Measurements from ENCODE around the gene EFCAB11.
"Not testable (repeated sequence)": the region's sequence is repeated elsewhere in the genome, so short reads cannot be mapped to it uniquely, and the experiment has no call there.

EFCAB11 gene

GRCh38 chr14:89912667-89913211 lies 41.8 kb downstream of the EFCAB11 start:
- in situ Hi-C loops (cut with MboI; ENCODE audit: low sequenced_read_pairs): no loop called here

DNA sequence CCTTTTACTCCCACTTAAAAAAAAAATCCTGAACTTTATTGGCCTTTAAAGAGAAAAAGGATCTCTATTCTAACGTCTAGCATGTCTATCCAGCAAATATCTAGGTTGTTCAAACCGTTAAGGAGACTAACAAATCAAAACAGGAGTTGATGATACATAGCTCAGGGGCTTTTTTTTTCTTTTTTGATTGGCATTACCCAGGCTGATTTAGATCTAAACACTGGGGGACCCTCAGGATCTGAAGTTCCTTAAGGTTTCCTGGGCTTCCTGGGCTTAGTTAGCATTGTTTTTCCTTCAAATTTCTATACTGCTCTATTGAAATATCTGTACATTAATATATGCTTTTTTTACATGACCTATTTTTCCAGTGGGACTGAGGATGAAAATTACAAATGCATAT lies 42.3 kb downstream of the EFCAB11 start:
- in situ Hi-C loops (cut with MboI; ENCODE audit: low sequenced_read_pairs): no loop called here

- in situ Hi-C loops (cut with MboI; ENCODE audit: low sequenced_read_pairs): no loop called here
Observed at GRCh38 chr14:89911010-89911919, 43.3 kb downstream of the EFCAB11 start.

DNA sequence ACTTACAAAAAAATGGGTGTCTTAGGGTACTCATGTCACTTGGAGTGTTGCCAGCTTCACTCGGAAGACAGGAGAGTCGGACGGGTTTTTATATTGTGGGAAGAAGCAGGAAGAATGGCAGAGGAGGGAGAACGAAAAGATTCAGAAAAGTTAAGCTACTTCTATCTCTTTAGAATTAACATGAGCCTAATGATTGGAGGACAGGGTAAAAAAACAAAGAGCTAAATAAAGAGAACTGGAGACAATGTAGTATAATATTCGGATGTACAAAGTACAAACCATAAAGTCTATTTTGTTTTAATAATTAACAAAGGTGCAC lies 43.9 kb downstream of the EFCAB11 start:
- in situ Hi-C loops (cut with MboI; ENCODE audit: low sequenced_read_pairs): no loop called here

DNA sequence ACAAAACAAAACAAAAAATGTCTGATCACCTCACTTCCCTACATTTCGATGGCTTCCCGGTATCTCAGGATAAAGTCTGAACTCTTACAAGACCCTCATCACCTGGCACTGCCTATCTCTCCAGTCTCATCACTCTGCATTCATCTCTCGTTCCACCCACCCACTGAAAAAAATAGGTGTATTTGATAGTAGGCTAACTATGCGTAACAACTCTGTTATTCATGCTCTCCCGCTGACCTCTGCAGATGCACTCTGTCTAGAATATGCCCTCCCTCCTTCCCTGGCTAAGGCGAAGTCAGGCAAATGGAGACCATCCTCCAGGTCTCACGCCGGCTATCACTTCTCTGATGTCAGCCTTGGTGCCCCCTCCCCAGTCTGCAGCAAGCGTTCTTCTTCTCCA lies 44.9 kb downstream of the EFCAB11 start:
- in situ Hi-C loops (cut with MboI; ENCODE audit: low sequenced_read_pairs): no loop called here

- in situ Hi-C loops (cut with MboI; ENCODE audit: low sequenced_read_pairs): no loop called here
Observed at GRCh38 chr14:89908712-89909450, 45.6 kb downstream of the EFCAB11 start.

DNA sequence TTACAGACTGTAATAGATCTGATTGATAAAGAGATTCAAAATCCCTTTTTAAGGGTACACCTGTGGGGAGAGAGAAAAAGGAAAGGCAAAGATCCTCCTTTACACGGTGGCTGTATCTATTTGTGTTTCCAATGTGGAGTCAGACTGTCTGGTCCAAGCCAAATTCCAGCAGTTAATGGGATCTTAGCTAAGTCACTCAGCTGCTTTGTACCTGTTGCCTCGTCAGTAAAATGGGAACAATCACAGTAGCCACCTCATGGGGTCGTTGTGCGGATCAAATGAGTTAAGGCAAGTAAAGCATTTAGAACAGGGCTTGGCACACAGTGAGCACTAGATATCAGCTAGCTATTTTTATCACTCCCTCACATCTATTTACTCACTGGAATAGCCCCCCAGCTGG lies 46.9 kb downstream of the EFCAB11 start:
- in situ Hi-C loops (cut with MboI; ENCODE audit: low sequenced_read_pairs): no loop called here

DNA sequence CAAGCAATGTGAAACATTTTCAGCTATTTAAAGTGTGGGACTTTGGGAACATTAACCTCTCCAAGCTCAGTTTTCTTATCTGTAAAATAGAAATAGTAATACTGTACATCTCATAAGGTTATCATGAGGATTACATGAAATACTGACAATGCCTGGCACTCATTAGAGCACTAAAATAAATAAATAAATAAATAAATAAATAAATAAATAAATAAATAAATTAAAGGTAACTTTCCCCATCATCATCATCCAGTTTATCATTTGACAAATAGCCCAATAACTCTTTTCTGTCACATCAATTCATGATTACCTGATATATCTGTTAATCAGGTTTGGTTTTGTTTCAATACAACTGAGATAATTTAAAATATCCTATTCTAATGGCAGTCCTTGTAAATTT lies 48.5 kb downstream of the EFCAB11 start:
- in situ Hi-C loops (cut with MboI; ENCODE audit: low sequenced_read_pairs): no loop called here

DNA sequence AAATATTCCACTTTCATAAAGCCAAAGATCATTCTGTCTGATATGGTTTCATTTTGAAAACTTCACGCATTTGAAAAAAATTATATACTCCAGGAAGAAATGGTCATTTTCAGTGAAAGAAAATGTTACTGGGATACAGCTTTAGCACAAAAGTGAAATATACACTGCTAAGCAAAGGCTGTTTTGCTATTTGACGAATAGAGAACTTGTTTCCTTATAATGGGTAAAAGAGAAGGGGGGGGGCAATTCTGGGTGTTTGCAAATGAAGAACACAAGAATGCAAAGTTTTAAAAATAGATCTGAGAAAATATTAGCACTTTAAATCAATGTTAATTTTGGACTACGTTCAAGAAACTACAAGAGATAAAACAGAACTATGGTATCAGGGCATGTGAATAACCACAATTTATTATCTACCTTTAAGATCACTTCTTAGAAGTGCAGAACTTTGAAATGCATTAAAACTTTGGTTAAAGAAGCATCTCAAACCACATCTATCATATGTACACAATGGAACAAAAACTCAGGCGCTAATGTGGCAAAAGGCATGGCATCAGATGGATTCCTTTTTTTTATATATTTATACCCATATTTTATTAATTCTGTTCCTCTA lies 51.1 kb downstream of the EFCAB11 start:
- in situ Hi-C loops (cut with MboI; ENCODE audit: low sequenced_read_pairs): no loop called here

DNA sequence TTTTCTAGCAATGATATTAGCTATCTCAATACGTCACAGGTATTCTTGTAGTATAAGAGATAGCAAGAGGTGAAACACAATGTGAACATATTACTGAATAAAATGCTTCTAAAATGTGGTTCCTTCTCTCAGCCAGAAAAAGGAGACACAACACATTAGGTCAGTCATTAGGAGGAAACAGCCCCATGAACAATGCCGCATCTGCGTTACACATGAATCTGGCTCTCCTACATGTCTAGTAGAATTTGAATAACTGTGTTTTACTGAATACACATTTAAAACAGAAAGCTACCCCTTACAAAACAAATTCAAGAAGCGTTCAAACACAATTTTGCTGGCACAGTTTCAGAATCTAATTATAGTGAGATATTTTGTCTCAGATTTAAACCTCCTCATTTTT lies 51.6 kb downstream of the EFCAB11 start:
- in situ Hi-C loops (cut with MboI; ENCODE audit: low sequenced_read_pairs): no loop called here

- in situ Hi-C loops (cut with MboI; ENCODE audit: low sequenced_read_pairs): no loop called here
Observed at GRCh38 chr14:89900802-89901201, 53.7 kb downstream of the EFCAB11 start.

GRCh38 chr14:89899917-89900663 lies 54.4 kb downstream of the EFCAB11 start:
- in situ Hi-C loops (cut with MboI; ENCODE audit: low sequenced_read_pairs): no loop called here

GRCh38 chr14:89899291-89899690 lies 55.2 kb downstream of the EFCAB11 start:
- in situ Hi-C loops (cut with MboI; ENCODE audit: low sequenced_read_pairs): no loop called here

GRCh38 chr14:89893388-89893787 lies 61.1 kb downstream of the EFCAB11 start:
- in situ Hi-C loops (cut with MboI; ENCODE audit: low sequenced_read_pairs): not testable (repeated sequence)

GRCh38 chr14:89892953-89893352 lies 61.6 kb downstream of the EFCAB11 start:
- in situ Hi-C loops (cut with MboI; ENCODE audit: low sequenced_read_pairs): no loop called here

- in situ Hi-C loops (cut with MboI; ENCODE audit: low sequenced_read_pairs): not testable (repeated sequence)
Observed at GRCh38 chr14:89891721-89892120, 62.8 kb downstream of the EFCAB11 start.

- in situ Hi-C loops (cut with MboI; ENCODE audit: low sequenced_read_pairs): no loop called here
Observed at GRCh38 chr14:89891055-89891454, 63.5 kb downstream of the EFCAB11 start.

- in situ Hi-C loops (cut with MboI; ENCODE audit: low sequenced_read_pairs): no loop called here
Observed at GRCh38 chr14:89890589-89890988, 63.9 kb downstream of the EFCAB11 start.

GRCh38 chr14:89889626-89890025 lies 64.9 kb downstream of the EFCAB11 start:
- in situ Hi-C loops (cut with MboI; ENCODE audit: low sequenced_read_pairs): no loop called here

- in situ Hi-C loops (cut with MboI; ENCODE audit: low sequenced_read_pairs): no loop called here
Observed at GRCh38 chr14:89884761-89885160, 69.8 kb downstream of the EFCAB11 start.

DNA sequence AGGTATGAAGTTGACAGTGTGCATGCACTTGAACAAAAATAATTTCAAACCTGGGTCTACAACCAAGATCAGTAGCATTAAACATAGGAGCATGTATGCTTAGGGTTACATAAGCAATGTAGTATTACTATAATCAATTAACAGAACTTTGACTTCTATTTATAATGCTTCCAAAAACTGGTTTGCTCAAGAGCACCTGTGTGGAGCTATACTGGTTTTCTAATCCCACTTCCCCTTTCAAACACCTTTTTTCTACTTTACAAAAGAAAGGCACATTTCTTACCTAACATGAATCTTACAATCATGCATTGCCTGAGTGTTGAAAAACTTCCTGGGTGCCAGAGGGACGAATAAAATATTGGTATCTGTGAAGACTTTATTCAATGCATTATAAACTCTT lies 72.7 kb downstream of the EFCAB11 start:
- in situ Hi-C loops (cut with MboI; ENCODE audit: low sequenced_read_pairs): no loop called here

Measured in hTERT RPE-1 (cell line).